ENCODE results near the gene RASAL2. TPM values are rescaled to one million over a fixed set of nuclear protein-coding genes. Genes with fewer than 3 reads are reported as not detected.

The RASAL2 gene
- total and polyA plus RNA-seq, 9 of the 15 experiments (the other 6 are each of a cell fraction or from before 2014, with no cell fraction given) = 0.13 to 1.0 (median 0.62) TPM

GRCh38 chr1:178518894-178519293, 425.0 kb downstream of the RASAL2 start:
- no peak overlapping the region for H3K4me2 ChIP-seq (ENCODE audit: insufficient read depth, low read length)
- FAIRE-seq (no peak), DNase-seq (ENCODE audit: extremely low read depth in 1 of 4, low spot score in 3 of 4) (no peak), ATAC-seq (no peak)
- no peak overlapping the region for H3K27ac ChIP-seq (ENCODE audit: extremely low read depth, low read depth, low read length)
- H3K9ac ChIP-seq (ENCODE audit: insufficient read depth in 1 of 2, low read depth in 2 of 2, low read length in 2 of 2) = no peak overlapping the region
- no peaks in the 10 kb centered on the region for H3K9me1 ChIP-seq (ENCODE audit: control insufficient read depth, insufficient read depth, low read length)
- in situ Hi-C loops (cut with MboI) = no loop called here
- no peak overlapping the region for H2AFZ ChIP-seq (ENCODE audit: low read depth, low read length)
- 0 out of 5 replicates have a peak, but pooled peaks cover 0 to 3% of the 10 kb centered on the region in 2 experiments for H3K4me1 ChIP-seq (replicated peaks in 1 of 2; ENCODE audit: control insufficient read depth in 2 of 2, insufficient read depth in 2 of 2, low read length in 2 of 2)
- ChIA-PET POLR2A (interaction anchor here (2.2 kb wide), 1 partner anchor 13 kb away, joined by 5 read pairs; no protein-coding TSS in a partner anchor), CTCF (ENCODE audit: low intra/inter-chr PET ratio) (no interaction called here)
- BruUV-seq (replicated peaks) = no TSS peak
- H3K27me3 ChIP-seq (ENCODE audit: control insufficient read depth in 2 of 2, insufficient read depth in 2 of 2, low read length in 2 of 2) = peaks cover 0 to 14% of the 10 kb centered on the region in 2 experiments; a peak in 2 of 5 replicates
- H3K36me3 ChIP-seq (ENCODE audit: control insufficient read depth, insufficient read depth, low read length) = no peaks in the 10 kb centered on the region
- 0% methylated on average over 4 of the region's 4 CpGs for WGBS (ENCODE audit: insufficient coverage, low coverage, missing lambda C conversion rate)
- no peaks in the 10 kb centered on the region for H3K9me3 ChIP-seq (replicated peaks; ENCODE audit: control insufficient read depth, insufficient read depth, low read depth, low read length)
- H4K20me1 ChIP-seq (replicated peaks; ENCODE audit: control insufficient read depth, insufficient read depth, low read length) = no peaks in the 10 kb centered on the region
- H3K79me2 ChIP-seq (ENCODE audit: control insufficient read depth, insufficient read depth, low read length) = no peaks in the 10 kb centered on the region
- intact Hi-C loops (cut with micrococcal nuclease) = no loop called here
- no peak overlapping the region for H3K4me3 ChIP-seq
- TF ChIP-seq ZFP1 (CRISPR knock-in tag; IDR thresholded peaks at IDR 0.05) (no peak), PHF8 (IDR thresholded peaks at IDR 0.05; ENCODE audit: borderline replicate concordance, low read length) (no peak), SPI1 (IDR thresholded peaks at IDR 0.05; ENCODE audit: borderline replicate concordance, low read depth, low read length) (no peak), MAFF (IDR thresholded peaks at IDR 0.05; ENCODE audit: low read length) (no peak), TAL1 (IDR thresholded peaks at IDR 0.05) (no peak), CBX2 (IDR thresholded peaks at IDR 0.05; ENCODE audit: insufficient read depth, low read length, poor library complexity, severe bottlenecking) (no peak), ZNF23 (CRISPR knock-in tag; IDR thresholded peaks at IDR 0.05) (no peak), ZZZ3 (IDR thresholded peaks at IDR 0.05) (no peak), SREBF2 (CRISPR knock-in tag; IDR thresholded peaks at IDR 0.05) (no peak), ZBTB34 (CRISPR knock-in tag; IDR thresholded peaks at IDR 0.05) (no peak), CHD1 (IDR thresholded peaks at IDR 0.05; ENCODE audit: low read length) (no peak), MCM5 (IDR thresholded peaks at IDR 0.05; ENCODE audit: low read depth) (no peak), PBX2 (CRISPR knock-in tag; IDR thresholded peaks at IDR 0.05; ENCODE audit: low read depth) (no peak), PBX2 (tag; conservative IDR thresholded peaks at IDR 0.05; ENCODE audit: low read depth) (no peak), ZNF174 (CRISPR knock-in tag; IDR thresholded peaks at IDR 0.05) (no peak), ZNF175 (CRISPR knock-in tag; IDR thresholded peaks at IDR 0.05; ENCODE audit: low read depth) (no peak)
- TF ChIP-seq, protein P1, sequence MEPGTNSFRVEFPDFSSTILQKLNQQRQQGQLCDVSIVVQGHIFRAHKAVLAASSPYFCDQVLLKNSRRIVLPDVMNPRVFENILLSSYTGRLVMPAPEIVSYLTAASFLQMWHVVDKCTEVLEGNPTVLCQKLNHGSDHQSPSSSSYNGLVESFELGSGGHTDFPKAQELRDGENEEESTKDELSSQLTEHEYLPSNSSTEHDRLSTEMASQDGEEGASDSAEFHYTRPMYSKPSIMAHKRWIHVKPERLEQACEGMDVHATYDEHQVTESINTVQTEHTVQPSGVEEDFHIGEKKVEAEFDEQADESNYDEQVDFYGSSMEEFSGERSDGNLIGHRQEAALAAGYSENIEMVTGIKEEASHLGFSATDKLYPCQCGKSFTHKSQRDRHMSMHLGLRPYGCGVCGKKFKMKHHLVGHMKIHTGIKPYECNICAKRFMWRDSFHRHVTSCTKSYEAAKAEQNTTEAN (CRISPR knock-in tag; IDR thresholded peaks at IDR 0.05) = no peak
- TF ChIP-seq, protein P2, sequence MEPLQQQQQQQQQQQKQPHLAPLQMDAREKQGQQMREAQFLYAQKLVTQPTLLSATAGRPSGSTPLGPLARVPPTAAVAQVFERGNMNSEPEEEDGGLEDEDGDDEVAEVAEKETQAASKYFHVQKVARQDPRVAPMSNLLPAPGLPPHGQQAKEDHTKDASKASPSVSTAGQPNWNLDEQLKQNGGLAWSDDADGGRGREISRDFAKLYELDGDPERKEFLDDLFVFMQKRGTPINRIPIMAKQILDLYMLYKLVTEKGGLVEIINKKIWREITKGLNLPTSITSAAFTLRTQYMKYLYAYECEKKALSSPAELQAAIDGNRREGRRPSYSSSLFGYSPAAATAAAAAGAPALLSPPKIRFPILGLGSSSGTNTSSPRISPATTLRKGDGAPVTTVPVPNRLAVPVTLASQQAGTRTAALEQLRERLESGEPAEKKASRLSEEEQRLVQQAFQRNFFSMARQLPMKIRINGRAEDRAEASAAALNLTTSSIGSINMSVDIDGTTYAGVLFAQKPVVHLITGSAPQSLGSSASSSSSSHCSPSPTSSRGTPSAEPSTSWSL (CRISPR knock-in tag; IDR thresholded peaks at IDR 0.05; ENCODE audit: borderline replicate concordance) = no peak

All from K562 (cell line).